Right lobe of liver (tissue), 6 donors: Measurements from ENCODE around the gene YBX2. TPM values are rescaled to one million over a fixed set of nuclear protein-coding genes. Genes with fewer than 3 reads are reported as not detected.

Experiments
- ATAC-seq, 4 donors: fragments of 200-7000 bp; cut with Tn5 transposase; one replicate each; pipeline ENCODE4 v1.9.1; 2020; ENCODE audit warnings: mild to moderate bottlenecking in 4 of 4, moderate library complexity in 4 of 4
- DNase-seq, 3 donors: peaks; one replicate each; pipeline ENCODE4 v3.0.0-alpha.2; 2020
- H3K27ac ChIP-seq, 3 donors: fragments of 200-600 bp; one replicate each; pipeline ENCODE4 v1.8.0; 2022
- H3K27me3 ChIP-seq, 2 donors: fragments of 200-600 bp; one replicate each; pipeline ENCODE4 v1.8.0; 2022
- H3K36me3 ChIP-seq, 4 donors: fragments of 200-600 bp; sonication (generic) in 1 of 4; one replicate each; pipeline versions ENCODE4 v1.5.1 to v1.8.0; 2017 to 2022; ENCODE audit warnings: control low read depth in 1 of 4
- H3K4me1 ChIP-seq, 4 donors: fragments of 200-600 bp; sonication (generic) in 1 of 4; one replicate each; pipeline versions ENCODE4 v1.5.1 to v1.8.0; 2017 to 2022; ENCODE audit warnings: control low read depth in 1 of 4
- H3K4me3 ChIP-seq, 3 donors: fragments of 200-600 bp; one replicate each; pipeline ENCODE4 v1.8.0; 2022
- H3K9me3 ChIP-seq, 4 donors: fragments of 200-600 bp; sonication (generic) in 1 of 4; one replicate each; pipeline versions ENCODE4 v1.5.1 to v1.8.0; 2017 to 2022; ENCODE audit warnings: control low read depth in 1 of 4
- POLR2A ChIP-seq: fragments of 450-650 bp; IDR thresholded peaks from one replicate; pipeline ENCODE4 v1.6.1; 2017; ENCODE audit warnings: antibody characterized with exemption, mild to moderate bottlenecking
- WGBS: methylation state at CpG from one replicate; pipeline ENCODE4 v1.1.6; 2018; ENCODE audit warnings: low coverage, low lambda C conversion rate; ENCODE audit not compliant: insufficient coverage; ENCODE audit errors: missing lambda C conversion rate; 5-methylcytosine and 5-hydroxymethylcytosine counted together
- intact Hi-C, 2 donors: fragments of 100-400 bp; cut with DNase I; formaldehyde crosslinking; loops; one replicate each; pipeline versions ENCODE4 v1.11.2 to v1.14.1; 2022
- total RNA-seq, 6 experiments: library from RNA; depleted of rRNA in 2 of 6; stranded (reverse); fragments of >200 nt in 2 of 6; fragmentation: NEBNext Ultra II Directional in 3 of 6; extraction: Animal tissue kit (Norgen Biotek cat#: 25700) in 3 of 6; gene quantifications; one replicate each; pipeline versions ENCODE4 v1.1.0 to v1.2.4, GENCODE V29; 2016 to 2023
- TF ChIP-seq, protein P1 (sequence below), 4 donors: fragments of 200-600 bp in 3 of 4; fragments of 450-650 bp in 1 of 4; IDR thresholded peaks; one replicate each; pipeline versions ENCODE4 v1.5.1 to v1.8.0; 2016 to 2022; ENCODE audit warnings: antibody characterized with exemption in 4 of 4, mild to moderate bottlenecking in 2 of 4
- donor health status: DM: no; HTN: yes; CAD: no.
- donor health status: DM: no; HTN: no; CAD: no.
- donor health status: DM: no; HTN: no; CAD: no.
- donor health status: DM: no; HTN: yes; CAD: no.
- donor health status: DM: no; HTN: yes; CAD: no.

The YBX2 gene
- total RNA-seq, 6 experiments from 2014 or later, result 0.27 to 1.7 (median 0.90) TPM

DNA sequence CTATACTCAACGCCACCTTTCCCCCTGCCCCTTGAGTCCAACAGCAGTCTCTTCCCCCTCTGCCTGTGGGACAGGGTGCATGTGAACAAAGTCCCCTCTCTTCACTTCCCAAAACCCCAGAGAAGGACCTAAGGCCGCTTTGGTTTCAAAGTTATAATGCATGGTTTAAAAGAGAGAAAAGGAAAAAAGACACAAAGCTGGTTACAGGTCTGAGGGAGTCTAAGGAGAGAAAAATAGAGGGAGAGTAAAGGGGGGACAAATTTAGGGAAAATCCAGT is 51.0 kb downstream of the YBX2 start:
- no peak for TF ChIP-seq POLR2A
- TF ChIP-seq, protein P1, sequence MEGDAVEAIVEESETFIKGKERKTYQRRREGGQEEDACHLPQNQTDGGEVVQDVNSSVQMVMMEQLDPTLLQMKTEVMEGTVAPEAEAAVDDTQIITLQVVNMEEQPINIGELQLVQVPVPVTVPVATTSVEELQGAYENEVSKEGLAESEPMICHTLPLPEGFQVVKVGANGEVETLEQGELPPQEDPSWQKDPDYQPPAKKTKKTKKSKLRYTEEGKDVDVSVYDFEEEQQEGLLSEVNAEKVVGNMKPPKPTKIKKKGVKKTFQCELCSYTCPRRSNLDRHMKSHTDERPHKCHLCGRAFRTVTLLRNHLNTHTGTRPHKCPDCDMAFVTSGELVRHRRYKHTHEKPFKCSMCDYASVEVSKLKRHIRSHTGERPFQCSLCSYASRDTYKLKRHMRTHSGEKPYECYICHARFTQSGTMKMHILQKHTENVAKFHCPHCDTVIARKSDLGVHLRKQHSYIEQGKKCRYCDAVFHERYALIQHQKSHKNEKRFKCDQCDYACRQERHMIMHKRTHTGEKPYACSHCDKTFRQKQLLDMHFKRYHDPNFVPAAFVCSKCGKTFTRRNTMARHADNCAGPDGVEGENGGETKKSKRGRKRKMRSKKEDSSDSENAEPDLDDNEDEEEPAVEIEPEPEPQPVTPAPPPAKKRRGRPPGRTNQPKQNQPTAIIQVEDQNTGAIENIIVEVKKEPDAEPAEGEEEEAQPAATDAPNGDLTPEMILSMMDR (IDR thresholded peaks at IDR 0.05), result no peak
- Histone ChIP-seq H3K9me3 (no peaks in the 10 kb centered on the region), H3K27ac (peak overlapping the region; percentile 95 to 99 (median 97)), H3K4me1 (peaks cover 0 to 23% (median 8%) of the 10 kb centered on the region in 4 donors), H3K36me3 (peaks cover 5 to 40% (median 18%) of the 10 kb centered on the region in 4 donors), H3K27me3 (no peaks in the 10 kb centered on the region), H3K4me3 (peak overlapping the region; percentile 84 to 90 (median 88))
- ATAC-seq (no peak), DNase-seq (no peak)
- WGBS, result 6% methylated on average over 2 of the region's 2 CpGs
- intact Hi-C loops, result no loop called here

- intact Hi-C loops, result no loop called here
- peak; percentile 97 for DNase-seq
- Histone ChIP-seq H3K9me3 (no peaks in the 10 kb centered on the region), H3K27ac (peak overlapping the region; percentile 95 to 99 (median 97)), H3K36me3 (peaks cover 5 to 40% (median 18%) of the 10 kb centered on the region in 4 donors), H3K4me3 (peak overlapping the region; percentile 84 to 90 (median 88)), H3K27me3 (no peaks in the 10 kb centered on the region), H3K4me1 (peaks cover 0 to 23% (median 8%) of the 10 kb centered on the region in 4 donors)
- ATAC-seq, result peak; percentile 60 to 67 (median 64)
- whole genome bisulfite sequencing, result under 1% methylated on average over 24 of the region's 49 CpGs
- TF ChIP-seq, protein P1 (IDR thresholded peaks at IDR 0.05), result peak in 2 of 4 donors; percentile 18 to 20
- TF ChIP-seq POLR2A, result peak; percentile 72
Observed at GRCh38 chr17:7242717-7243452, 51.6 kb downstream of the YBX2 start.

DNA sequence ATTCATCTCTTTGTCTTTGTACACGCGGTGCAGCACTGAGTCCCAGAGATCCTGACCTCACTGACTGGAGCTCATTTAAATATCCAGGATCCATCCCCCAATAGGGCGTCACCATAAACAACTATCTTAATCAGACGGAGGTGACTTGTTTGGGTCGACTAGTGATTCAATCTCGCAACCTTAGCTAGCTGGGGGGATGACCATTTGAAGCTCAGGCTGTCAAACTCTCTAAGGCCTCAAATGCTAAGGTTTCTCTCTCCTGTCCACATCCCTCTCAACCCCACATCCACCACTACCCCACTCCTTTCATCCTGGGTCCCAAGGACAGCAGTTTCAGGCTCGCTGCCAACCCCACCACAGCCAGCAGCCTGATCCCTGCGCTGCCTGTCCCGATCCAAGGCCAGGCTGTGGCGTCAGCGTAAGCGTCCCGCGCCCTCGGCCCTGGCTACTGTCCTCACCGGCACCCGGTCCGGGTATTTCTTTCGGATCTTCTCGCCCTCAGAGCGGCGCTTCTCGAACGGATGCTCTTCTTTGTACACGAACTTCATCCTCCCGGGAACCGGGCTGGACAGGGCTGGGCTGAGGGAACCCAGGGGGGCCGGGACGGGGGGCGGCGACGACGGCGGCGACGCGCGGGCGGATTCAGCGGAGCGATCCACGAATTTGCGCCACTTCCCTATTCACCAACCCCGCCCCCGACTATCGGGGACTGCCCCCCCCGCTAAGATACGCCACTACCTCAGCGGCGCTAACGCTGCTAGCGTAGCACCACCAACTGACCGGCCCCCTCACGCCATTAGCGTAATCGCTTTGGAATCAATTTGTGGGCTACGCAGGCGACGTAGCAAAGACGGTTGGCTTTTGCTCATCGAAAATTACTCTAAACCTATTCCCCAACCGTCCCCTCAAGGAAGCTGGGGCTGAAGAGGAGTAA is 52.4 kb downstream of the YBX2 start, which contains the start of gene GABARAP:
GABARAP (minus strand) TSS at position 667 of the 934 bp plus-strand sequence; CDS start at position 548, 119 bp downstream.
- Histone ChIP-seq H3K27me3 (no peaks in the 10 kb centered on the region), H3K36me3 (peaks cover 5 to 39% (median 18%) of the 10 kb centered on the region in 4 donors), H3K27ac (peak within 1 kb of the TSS; percentile 95 to 99 (median 97)), H3K9me3 (no peaks in the 10 kb centered on the region), H3K4me1 (peaks cover 0 to 27% (median 8%) of the 10 kb centered on the region in 4 donors), H3K4me3 (peak within 1 kb of the TSS; percentile 84 to 90 (median 88))
- intact Hi-C loops, result no loop called here
- WGBS, result under 1% methylated on average over 35 of the region's 62 CpGs
- peak; percentile 93 to 95 (median 95) for DNase-seq
- ATAC-seq, result peak; percentile 50 to 73 (median 58)
- TF ChIP-seq, protein P1 (IDR thresholded peaks at IDR 0.05), result no peak
- peak; percentile 54 for TF ChIP-seq POLR2A

DNA sequence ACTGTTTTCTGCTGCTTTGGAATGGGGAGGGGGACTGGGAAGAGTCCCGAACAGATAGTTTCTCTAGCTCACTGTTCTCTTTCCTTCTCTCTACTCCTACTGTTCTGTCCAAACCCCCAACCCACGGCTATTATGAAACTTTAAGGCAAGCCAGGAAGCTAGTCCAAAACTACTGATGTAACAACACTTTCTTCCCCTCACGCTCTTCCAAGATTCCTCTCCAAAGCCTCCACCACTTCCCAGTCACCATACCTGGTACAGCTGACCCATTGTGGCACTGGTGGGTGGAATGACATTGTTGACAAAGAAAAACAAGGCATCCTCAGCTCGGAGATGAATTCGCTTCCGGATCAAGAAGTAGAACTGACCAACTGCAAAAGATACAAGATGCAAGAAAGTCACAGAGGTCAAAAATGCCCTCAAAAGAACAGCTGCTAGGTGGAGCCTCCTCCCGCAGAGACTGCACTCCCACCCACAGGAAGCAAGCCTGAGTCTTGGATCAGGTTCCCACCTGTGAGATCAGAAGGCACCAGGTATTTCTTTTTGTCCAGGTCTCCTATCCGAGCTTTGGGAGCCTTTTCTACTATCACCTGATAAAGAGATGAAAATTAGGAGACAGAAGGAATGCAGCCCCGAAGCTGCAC is 53.2 kb downstream of the YBX2 start:
- intact Hi-C loops, result no loop called here
- Histone ChIP-seq H3K9me3 (no peaks in the 10 kb centered on the region), H3K27ac (peak overlapping the region; percentile 95 to 99 (median 97)), H3K27me3 (no peaks in the 10 kb centered on the region), H3K4me3 (peak overlapping the region; percentile 84 to 90 (median 88)), H3K36me3 (peaks cover 5 to 34% (median 16%) of the 10 kb centered on the region in 4 donors), H3K4me1 (peaks cover 0 to 27% (median 8%) of the 10 kb centered on the region in 4 donors)
- TF ChIP-seq, protein P1 (IDR thresholded peaks at IDR 0.05), result no peak
- TF ChIP-seq POLR2A, result no peak
- peak in 1 of 3 donors; percentile 13 for DNase-seq
- ATAC-seq, result no peak
- 15% methylated on average over 9 of the region's 9 CpGs for WGBS
